ENCODE results near the gene BEST1.

Gene BEST1

DNA sequence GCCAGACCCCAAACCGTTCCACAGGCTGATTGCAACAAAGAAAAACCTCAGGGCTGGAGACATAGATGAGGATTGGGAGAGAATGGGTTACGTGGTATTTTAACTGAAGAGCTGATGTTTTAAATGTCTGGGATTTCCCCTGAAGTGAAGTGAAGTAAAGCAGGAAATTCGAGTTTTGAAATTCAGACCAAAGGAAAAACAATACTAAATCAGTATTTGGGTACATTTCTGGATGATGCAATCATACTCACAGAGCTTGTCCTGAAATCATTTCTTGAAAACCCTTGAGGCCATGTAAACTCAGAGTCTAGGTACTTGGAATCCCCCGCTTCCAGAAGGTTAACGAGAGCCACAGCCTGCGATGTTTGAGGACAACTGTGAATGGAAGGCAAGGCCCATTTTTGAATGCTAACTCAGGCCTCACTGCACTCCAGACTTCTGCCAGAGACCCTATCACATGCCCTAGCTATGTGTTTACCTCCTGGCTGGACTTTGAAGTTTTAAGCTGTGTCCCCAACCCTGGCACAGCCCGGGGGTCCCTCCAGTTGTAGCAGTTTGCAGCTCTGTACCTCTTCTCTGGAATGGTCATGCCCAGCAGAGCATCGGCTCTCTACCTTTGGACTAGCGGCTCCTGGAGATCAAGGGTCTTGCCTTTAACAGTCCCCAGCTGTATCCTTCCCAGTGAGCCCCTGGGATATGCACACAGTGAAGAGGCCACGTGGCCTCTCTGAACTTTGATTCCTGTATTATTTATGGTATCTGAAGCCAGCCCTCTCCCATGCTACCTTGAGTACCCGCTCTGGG is 22.7 kb downstream of the BEST1 start:
- TF ChIP-seq, protein P1, sequence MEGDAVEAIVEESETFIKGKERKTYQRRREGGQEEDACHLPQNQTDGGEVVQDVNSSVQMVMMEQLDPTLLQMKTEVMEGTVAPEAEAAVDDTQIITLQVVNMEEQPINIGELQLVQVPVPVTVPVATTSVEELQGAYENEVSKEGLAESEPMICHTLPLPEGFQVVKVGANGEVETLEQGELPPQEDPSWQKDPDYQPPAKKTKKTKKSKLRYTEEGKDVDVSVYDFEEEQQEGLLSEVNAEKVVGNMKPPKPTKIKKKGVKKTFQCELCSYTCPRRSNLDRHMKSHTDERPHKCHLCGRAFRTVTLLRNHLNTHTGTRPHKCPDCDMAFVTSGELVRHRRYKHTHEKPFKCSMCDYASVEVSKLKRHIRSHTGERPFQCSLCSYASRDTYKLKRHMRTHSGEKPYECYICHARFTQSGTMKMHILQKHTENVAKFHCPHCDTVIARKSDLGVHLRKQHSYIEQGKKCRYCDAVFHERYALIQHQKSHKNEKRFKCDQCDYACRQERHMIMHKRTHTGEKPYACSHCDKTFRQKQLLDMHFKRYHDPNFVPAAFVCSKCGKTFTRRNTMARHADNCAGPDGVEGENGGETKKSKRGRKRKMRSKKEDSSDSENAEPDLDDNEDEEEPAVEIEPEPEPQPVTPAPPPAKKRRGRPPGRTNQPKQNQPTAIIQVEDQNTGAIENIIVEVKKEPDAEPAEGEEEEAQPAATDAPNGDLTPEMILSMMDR (conservative IDR thresholded peaks at IDR 0.05): no peak
- peak; percentile 27; the same call in 1 of the 2 replicates for TF ChIP-seq ZFX (IDR thresholded peaks at IDR 0.05)
- H3K27ac ChIP-seq: peak overlapping the region; percentile 95

DNA sequence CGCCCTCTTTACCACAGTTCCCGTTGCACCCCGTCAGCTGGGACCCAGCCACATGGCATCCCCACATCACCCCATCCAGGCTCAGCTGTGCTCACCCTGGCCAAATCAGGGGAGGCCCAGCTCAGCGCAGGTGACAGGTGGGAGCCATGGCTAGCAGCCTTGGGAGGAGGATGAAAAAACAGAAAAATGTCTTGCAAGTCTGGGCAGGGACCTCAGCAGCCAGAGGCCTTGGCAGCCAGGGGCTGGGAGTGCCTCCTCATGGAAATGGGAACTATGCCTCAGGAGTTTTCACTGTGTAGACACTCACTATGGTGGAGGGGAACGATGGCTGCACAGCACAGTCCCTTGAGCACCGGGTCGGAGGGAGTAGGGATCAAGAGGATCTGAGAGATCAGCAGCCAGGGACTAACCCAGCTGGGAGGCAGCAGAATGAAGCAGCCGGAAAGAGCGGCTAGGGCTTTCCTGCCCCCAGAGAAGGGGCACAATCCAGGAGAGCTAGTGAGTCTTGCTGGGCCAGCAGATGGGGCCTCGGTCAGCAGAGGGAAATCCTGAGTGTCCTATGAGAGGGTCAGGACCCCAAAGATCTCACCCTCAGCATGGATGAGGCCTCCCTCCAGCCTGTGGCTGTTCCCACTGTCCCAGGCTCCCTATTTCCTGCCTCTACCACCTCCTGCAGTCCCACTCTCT is 23.5 kb downstream of the BEST1 start:
- H3K27ac ChIP-seq: peak overlapping the region; percentile 95
- TF ChIP-seq ZFX (IDR thresholded peaks at IDR 0.05): no peak
- TF ChIP-seq, protein P1 (conservative IDR thresholded peaks at IDR 0.05): no peak

DNA sequence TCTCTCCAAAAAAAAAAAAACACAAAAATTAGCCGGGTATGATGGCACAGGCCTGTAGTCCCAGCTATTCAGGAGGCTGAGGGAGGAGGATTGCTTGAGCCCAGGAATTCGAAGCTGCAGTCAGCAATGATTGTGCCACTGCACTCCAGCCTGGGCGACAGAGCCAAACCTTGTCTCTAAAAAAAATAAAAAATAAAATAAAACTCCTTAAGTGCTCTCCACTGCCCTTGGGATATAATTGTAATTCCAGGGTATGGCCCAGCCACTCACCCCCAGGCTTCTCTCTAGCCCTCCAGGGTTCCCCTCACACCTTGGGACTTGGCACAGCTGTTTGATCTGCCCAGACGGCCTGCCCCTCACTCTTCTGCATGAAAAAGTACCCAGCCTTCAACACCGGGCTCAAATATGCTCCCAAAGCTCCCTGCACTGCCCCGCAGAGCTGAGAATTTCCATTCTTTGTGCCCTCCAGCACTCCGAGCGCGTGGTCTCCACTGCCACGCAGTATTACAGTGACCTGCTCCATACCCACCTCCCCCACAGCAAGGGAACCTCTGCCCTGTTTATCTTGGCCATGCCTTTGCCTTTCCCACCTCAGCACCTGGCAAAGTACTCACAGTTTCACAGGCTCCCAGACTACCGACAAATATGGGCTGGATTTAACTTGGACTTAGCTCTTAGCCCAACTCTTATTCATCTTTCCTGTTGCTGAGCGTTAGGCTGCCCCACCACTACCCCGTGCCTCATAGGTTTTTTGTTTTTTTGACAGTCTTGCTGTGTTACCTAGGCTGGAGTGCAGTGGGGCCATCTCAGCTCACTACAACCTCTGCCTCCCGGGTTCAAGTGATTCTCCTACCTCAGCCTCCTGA is 24.8 kb downstream of the BEST1 start:
- H3K27ac ChIP-seq: peak overlapping the region; percentile 53

DNA sequence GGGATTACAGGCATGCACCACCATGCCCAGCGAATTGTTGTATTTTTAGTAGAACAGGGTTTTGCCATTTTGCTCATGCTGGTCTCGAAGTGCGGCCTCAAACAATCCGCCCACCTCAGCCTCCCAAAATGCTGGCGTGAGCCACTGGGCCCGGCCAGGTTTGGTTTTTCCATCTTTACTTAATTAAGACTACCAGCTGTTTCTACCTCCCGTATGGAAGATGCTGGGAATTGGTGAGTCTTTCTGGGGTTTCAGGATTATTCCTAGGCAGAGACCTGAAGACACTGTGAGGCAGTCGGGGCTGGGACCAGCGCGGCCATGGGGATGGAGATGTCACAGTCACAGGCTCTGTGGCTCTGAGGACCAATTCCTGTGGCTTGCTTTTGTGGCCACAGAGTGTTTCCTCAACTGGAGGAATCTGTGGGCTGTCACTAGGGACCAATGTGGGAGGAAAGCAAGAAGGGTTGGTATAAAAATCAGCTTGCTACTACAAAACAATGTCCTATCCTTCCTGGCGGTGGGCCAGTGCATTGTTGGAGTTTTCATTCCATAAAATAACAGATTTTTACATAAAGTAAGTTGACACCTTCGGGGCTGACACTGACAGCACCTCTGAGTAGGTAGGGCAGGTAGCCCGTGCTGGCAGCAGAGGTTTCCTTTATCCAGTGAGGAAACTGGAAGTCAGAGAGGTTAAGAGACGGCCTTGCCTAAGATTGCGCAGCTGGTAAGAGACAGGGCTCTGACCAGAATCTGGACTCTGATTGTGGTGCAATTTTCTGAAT is 25.7 kb downstream of the BEST1 start:
- peak overlapping the region; percentile 53 for H3K27ac ChIP-seq
- TF ChIP-seq, protein P1 (conservative IDR thresholded peaks at IDR 0.05): no peak

More for the DNA sequence above, 24.8 kb downstream of the BEST1 start:
- TF ChIP-seq, protein P1 (conservative IDR thresholded peaks at IDR 0.05): no peak
- no peak for TF ChIP-seq ZFX (IDR thresholded peaks at IDR 0.05)

DNA sequence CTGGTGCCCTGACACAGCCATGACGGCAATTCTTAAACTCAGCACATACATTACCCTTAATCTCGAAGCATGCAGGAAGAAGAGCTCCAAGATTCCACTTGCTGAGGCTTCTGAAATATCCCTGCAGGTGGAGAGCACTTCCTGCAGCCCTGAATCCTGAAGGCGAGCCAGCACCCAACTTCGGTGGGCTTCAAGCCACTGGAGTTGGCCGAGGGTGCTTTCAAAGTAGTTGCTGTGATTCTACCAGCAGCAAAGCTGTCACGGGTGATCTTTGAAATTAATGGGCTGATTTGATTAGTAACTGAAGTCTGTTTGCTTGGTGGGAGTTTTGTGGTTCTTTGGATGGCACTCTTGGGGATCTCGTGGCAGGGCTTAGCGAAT is 26.3 kb downstream of the BEST1 start:
- no peak for TF ChIP-seq ZFX (IDR thresholded peaks at IDR 0.05)
- TF ChIP-seq, protein P1 (conservative IDR thresholded peaks at IDR 0.05): no peak
- H3K27ac ChIP-seq: no peak overlapping the region

DNA sequence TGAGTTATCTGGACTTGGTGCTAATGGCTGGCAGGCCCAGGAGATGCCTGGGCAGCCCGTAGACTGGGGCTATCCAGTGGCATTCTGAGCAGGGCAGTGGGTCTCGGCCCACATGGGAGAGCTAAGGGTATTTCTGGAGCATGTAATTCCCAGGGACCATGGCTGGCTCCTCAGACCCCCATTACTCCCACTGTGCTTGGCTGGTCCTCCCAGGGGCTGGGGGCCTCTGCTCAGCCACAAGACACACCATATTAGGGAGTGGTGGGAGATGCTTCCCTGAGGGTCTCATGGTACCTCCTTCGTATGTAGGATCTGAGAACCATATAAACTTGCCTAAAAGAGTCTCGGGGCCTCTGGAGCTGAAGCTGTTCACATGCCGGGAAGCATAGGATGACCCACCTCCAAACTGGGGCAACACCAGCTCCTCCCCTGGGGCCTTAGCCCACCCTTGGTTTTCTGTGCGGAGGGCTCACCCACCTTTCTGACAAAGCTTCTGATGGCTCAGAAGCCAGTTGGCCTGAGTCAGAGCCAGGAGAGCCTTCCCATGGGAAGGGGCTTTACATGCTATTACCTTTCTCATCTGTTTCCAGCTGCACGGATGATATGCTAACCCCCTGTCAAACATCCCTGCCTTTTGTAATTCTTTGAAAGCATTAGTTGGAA is 26.8 kb downstream of the BEST1 start:
- TF ChIP-seq ZFX (IDR thresholded peaks at IDR 0.05): no peak
- TF ChIP-seq, protein P1 (conservative IDR thresholded peaks at IDR 0.05): no peak
- H3K27ac ChIP-seq: no peak overlapping the region

Measured in C4-2B (cell line).